ENCODE results near the gene EIF1B.

EIF1B gene

DNA sequence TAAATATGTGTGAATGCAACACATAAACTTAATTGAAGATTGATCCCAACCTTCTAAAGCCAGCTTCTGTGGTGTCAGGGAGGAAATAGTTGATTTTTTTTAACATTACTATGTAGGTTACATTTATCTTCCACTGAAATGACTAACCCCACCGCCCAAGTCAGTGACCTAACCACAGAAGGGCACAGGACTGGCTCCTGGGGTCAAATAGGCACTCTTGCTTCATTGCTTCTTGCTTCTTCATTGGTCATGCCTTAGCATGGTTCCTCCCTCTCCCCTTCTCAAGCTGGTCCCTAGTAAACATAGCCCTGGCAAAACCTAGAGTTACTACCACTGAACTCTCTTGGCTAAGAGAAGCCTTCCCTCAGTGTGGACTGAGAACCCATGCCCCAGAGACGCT lies 12.3 kb downstream of the EIF1B start:
- DNase-seq = no peak
- H3K27me3 Mint-ChIP-seq = no peaks in the 10 kb centered on the region
- no peak overlapping the region for H3K27ac Mint-ChIP-seq

DNA sequence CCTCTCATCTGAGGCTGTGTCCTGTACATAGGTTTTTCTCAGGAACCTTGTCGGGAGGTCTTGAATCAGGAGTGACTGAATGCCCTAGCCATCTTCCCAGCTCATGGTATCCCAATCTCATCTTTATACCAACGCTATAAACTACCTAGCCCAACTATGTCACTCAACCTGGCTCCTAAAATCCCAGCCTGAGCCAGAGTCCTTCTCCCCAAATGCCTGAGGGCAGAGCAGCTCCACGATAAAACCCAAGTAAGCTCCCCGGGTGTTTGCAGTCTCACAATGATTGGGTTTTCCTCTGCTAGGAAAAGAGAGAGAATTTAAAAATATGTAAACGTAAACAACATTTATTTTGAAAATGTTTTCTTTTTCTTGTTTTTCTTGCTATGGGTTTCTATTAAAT lies 14.4 kb downstream of the EIF1B start:
- Mint-ChIP-seq H3K4me1 (ENCODE audit: low read depth) (peaks cover 3% of the 10 kb centered on the region), H3K27ac (no peak overlapping the region)
- DNase-seq = no peak

More for the DNA sequence above, 12.3 kb downstream of the EIF1B start:
- no peaks in the 10 kb centered on the region for H3K36me3 Mint-ChIP-seq (ENCODE audit: low read depth)
- no peak overlapping the region for H3K4me3 Mint-ChIP-seq
- peaks cover 2% of the 10 kb centered on the region for H3K4me1 Mint-ChIP-seq (ENCODE audit: low read depth)
- H3K9me3 Mint-ChIP-seq = no peaks in the 10 kb centered on the region

DNA sequence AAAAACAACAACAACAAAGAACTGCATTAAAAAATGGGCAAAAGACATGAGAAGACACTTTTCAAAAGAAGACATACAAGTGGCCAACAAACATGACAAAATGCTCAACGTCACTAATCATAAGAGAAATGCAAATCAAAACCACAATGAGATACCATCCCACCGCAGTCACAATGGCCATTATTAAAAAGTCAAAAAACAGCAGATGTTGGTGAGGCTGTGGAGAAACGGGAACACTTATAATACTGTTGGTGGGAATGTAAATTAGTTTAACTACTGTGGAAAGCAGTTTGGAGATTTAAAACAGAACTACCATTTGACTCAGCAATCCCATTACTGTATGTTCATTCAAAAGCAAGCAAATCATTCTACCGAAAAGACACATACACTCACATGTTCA lies 15.1 kb downstream of the EIF1B start:
- no peaks in the 10 kb centered on the region for H3K27me3 Mint-ChIP-seq
- no peaks in the 10 kb centered on the region for H3K36me3 Mint-ChIP-seq (ENCODE audit: low read depth)
- no peak overlapping the region for H3K27ac Mint-ChIP-seq
- no peak for DNase-seq
- H3K4me1 Mint-ChIP-seq (ENCODE audit: low read depth) = peaks cover 3% of the 10 kb centered on the region
- H3K4me3 Mint-ChIP-seq = no peak overlapping the region
- H3K9me3 Mint-ChIP-seq = no peaks in the 10 kb centered on the region

More for the DNA sequence above, 14.4 kb downstream of the EIF1B start:
- Mint-ChIP-seq H3K9me3 (no peaks in the 10 kb centered on the region), H3K27me3 (no peaks in the 10 kb centered on the region), H3K4me3 (no peak overlapping the region), H3K36me3 (ENCODE audit: low read depth) (no peaks in the 10 kb centered on the region)

DNA sequence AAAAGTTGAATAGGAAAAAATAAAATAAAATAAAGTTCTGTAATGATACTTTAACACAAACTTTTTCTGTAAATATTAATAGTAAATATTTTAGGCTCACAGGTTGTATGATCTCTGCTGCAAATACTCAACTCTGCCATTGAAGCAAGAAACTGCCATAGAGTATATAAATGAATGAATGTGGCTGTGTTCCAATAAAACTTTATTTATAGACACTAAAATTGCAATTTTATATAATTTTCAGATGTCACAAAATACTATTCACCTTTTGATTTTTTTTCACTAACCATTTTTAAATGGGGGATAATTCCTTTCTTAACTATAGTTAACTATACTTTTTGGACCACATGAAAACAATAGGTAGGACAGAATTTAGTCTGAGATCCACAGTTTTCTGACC lies 16.0 kb downstream of the EIF1B start:
- no peak overlapping the region for H3K4me3 Mint-ChIP-seq

GRCh38 chr3:40328374-40328773 lies 18.9 kb downstream of the EIF1B start:
- DNase-seq = no peak
- no peaks in the 10 kb centered on the region for H3K9me3 Mint-ChIP-seq

More for the DNA sequence above, 16.0 kb downstream of the EIF1B start:
- H3K27ac Mint-ChIP-seq = no peak overlapping the region
- no peaks in the 10 kb centered on the region for H3K9me3 Mint-ChIP-seq
- H3K4me1 Mint-ChIP-seq (ENCODE audit: low read depth) = peaks cover 3% of the 10 kb centered on the region
- H3K27me3 Mint-ChIP-seq = no peaks in the 10 kb centered on the region
- no peaks in the 10 kb centered on the region for H3K36me3 Mint-ChIP-seq (ENCODE audit: low read depth)
- DNase-seq = no peak

DNA sequence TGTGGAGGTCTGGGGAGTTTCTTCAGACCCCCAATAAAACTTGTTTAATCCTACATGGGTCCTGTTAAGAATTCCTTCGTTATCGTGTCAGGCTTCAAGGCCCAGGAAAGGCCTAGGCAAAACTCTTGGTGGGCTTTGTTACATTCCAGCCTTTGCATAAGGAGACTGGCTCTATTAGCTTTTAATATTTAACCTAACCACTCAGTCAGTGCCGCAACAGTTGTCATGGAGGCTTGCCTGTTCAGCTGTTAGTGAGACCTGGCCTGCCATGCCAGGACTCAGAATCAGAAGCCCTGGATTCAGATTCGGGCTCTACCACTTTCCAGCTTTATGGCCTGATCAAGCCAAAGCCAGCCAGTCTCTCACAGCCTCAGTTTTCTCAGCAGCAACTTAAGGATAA lies 19.6 kb downstream of the EIF1B start:
- no peak for DNase-seq
- Mint-ChIP-seq H3K36me3 (ENCODE audit: low read depth) (no peaks in the 10 kb centered on the region), H3K4me3 (no peak overlapping the region), H3K9me3 (no peaks in the 10 kb centered on the region), H3K27me3 (no peaks in the 10 kb centered on the region), H3K4me1 (ENCODE audit: low read depth) (peaks cover 7% of the 10 kb centered on the region), H3K27ac (no peak overlapping the region)

More at GRCh38 chr3:40328374-40328773, 18.9 kb downstream of the EIF1B start:
- Mint-ChIP-seq H3K4me1 (ENCODE audit: low read depth) (peaks cover 3% of the 10 kb centered on the region), H3K36me3 (ENCODE audit: low read depth) (no peaks in the 10 kb centered on the region), H3K27me3 (no peaks in the 10 kb centered on the region), H3K4me3 (no peak overlapping the region), H3K27ac (no peak overlapping the region)

- no peaks in the 10 kb centered on the region for H3K9me3 Mint-ChIP-seq
- no peaks in the 10 kb centered on the region for H3K36me3 Mint-ChIP-seq (ENCODE audit: low read depth)
- H3K27me3 Mint-ChIP-seq = no peaks in the 10 kb centered on the region
- H3K4me1 Mint-ChIP-seq (ENCODE audit: low read depth) = peaks cover 23% of the 10 kb centered on the region
- no peak for DNase-seq
- H3K4me3 Mint-ChIP-seq = no peak overlapping the region
- no peak overlapping the region for H3K27ac Mint-ChIP-seq
Measured at GRCh38 chr3:40332684-40333083, 23.2 kb downstream of the EIF1B start.

DNA sequence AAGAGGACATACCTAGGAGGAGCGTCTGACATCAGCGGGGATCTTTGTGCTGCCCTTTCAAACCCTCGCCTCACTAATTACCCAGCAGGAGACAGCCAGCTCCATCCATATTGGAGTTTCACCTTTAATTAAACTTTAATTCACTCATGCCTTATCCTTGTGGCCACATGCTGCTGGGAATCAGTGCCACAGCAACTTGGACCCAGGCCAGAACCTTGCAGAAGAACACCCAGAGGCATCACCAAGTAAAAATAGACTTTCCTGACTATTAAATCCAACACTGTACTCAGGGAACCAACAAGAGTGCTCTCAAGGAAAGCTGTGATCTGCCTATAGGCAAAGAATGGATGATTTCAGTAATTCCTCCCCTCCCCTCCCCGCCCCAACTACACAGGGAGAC lies 23.9 kb downstream of the EIF1B start:
- H3K9me3 Mint-ChIP-seq = no peaks in the 10 kb centered on the region
- DNase-seq = no peak
- no peaks in the 10 kb centered on the region for H3K27me3 Mint-ChIP-seq
- no peaks in the 10 kb centered on the region for H3K36me3 Mint-ChIP-seq (ENCODE audit: low read depth)
- H3K4me1 Mint-ChIP-seq (ENCODE audit: low read depth) = peaks cover 28% of the 10 kb centered on the region
- H3K4me3 Mint-ChIP-seq = no peak overlapping the region
- no peak overlapping the region for H3K27ac Mint-ChIP-seq

- H3K4me1 Mint-ChIP-seq (ENCODE audit: low read depth) = peaks cover 31% of the 10 kb centered on the region
- no peaks in the 10 kb centered on the region for H3K9me3 Mint-ChIP-seq
- no peak for DNase-seq
- no peaks in the 10 kb centered on the region for H3K27me3 Mint-ChIP-seq
- H3K4me3 Mint-ChIP-seq = no peak overlapping the region
- H3K27ac Mint-ChIP-seq = no peak overlapping the region
- H3K36me3 Mint-ChIP-seq (ENCODE audit: low read depth) = no peaks in the 10 kb centered on the region
Measured at GRCh38 chr3:40333852-40334251, 24.3 kb downstream of the EIF1B start.

DNA sequence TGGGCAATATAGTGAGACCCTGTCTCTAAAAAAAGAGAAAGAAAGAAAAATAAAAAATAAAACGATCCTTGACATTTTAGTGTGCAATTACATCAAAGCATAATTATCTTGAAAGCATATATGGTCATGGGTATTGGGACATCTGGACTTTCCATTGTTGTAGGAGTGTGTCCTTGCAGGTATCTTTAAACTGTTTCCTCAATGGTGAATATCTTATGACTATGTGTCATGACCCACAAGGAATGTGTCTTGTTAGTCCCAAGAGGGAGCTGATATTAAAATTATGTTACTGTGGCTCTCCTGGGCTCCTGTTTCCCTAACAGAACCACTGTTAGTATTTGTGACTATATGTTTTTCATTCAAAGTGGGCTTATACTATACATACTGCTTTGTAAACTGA lies 26.6 kb downstream of the EIF1B start:
- DNase-seq = no peak
- H3K27me3 Mint-ChIP-seq = peaks cover 7% of the 10 kb centered on the region
- no peaks in the 10 kb centered on the region for H3K9me3 Mint-ChIP-seq
- H3K27ac Mint-ChIP-seq = no peak overlapping the region
- no peak overlapping the region for H3K4me3 Mint-ChIP-seq
- H3K36me3 Mint-ChIP-seq (ENCODE audit: low read depth) = no peaks in the 10 kb centered on the region
- H3K4me1 Mint-ChIP-seq (ENCODE audit: low read depth) = peaks cover 31% of the 10 kb centered on the region

DNA sequence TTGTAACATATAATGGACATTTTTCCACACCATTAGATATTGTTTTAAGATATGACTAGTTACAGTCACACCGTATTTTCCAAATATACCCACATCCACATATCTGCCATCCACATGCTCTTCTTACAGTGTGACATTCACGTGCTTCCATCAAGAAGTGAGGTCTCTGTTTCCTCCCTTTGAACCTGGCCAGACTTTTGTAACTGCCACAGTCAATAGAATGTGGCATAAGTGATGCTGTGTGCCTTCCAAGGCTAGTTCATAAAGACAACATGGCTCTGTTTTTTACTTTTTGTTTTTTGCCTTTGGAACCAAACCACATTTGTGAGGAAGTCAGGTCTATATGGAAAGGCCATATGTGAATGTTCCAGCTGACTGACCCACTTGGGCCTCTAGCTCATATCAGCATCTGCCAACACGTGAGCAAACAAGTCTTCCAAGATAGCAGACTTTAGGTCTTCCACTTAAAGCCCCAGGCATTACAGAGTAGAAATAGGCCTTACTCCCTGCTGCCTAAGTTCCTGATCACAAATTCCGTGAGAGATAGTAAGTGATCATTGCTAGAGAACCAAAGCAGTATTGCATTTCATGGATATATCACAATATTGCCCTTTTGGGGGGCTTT lies 27.1 kb downstream of the EIF1B start:
- H3K4me1 Mint-ChIP-seq (ENCODE audit: low read depth) = peaks cover 31% of the 10 kb centered on the region
- no peak for DNase-seq
- no peak overlapping the region for H3K4me3 Mint-ChIP-seq
- peak overlapping the region; percentile 39 for H3K27ac Mint-ChIP-seq
- peaks cover 7% of the 10 kb centered on the region for H3K27me3 Mint-ChIP-seq
- no peaks in the 10 kb centered on the region for H3K36me3 Mint-ChIP-seq (ENCODE audit: low read depth)
- H3K9me3 Mint-ChIP-seq = no peaks in the 10 kb centered on the region

GRCh38 chr3:40337136-40338108 lies 27.9 kb downstream of the EIF1B start:
- Mint-ChIP-seq H3K27me3 (peaks cover 7% of the 10 kb centered on the region), H3K9me3 (no peaks in the 10 kb centered on the region), H3K36me3 (ENCODE audit: low read depth) (no peaks in the 10 kb centered on the region), H3K27ac (peak overlapping the region; percentile 91), H3K4me3 (peak overlapping the region; percentile 49), H3K4me1 (ENCODE audit: low read depth) (peaks cover 31% of the 10 kb centered on the region)
- DNase-seq = peak; percentile 52

GRCh38 chr3:40339871-40340270 lies 30.4 kb downstream of the EIF1B start:
- H3K4me1 Mint-ChIP-seq (ENCODE audit: low read depth) = peaks cover 25% of the 10 kb centered on the region
- H3K36me3 Mint-ChIP-seq (ENCODE audit: low read depth) = no peaks in the 10 kb centered on the region
- H3K27ac Mint-ChIP-seq = no peak overlapping the region
- H3K27me3 Mint-ChIP-seq = peaks cover 7% of the 10 kb centered on the region
- H3K9me3 Mint-ChIP-seq = no peaks in the 10 kb centered on the region
- DNase-seq = no peak
- H3K4me3 Mint-ChIP-seq = no peak overlapping the region

GRCh38 chr3:40340541-40341170 lies 31.1 kb downstream of the EIF1B start:
- DNase-seq = no peak
- no peaks in the 10 kb centered on the region for H3K36me3 Mint-ChIP-seq (ENCODE audit: low read depth)
- H3K4me3 Mint-ChIP-seq = no peak overlapping the region
- peaks cover 25% of the 10 kb centered on the region for H3K4me1 Mint-ChIP-seq (ENCODE audit: low read depth)
- H3K27ac Mint-ChIP-seq = no peak overlapping the region
- H3K27me3 Mint-ChIP-seq = peaks cover 8% of the 10 kb centered on the region
- no peaks in the 10 kb centered on the region for H3K9me3 Mint-ChIP-seq

- Mint-ChIP-seq H3K36me3 (ENCODE audit: low read depth) (no peaks in the 10 kb centered on the region), H3K27ac (no peak overlapping the region), H3K4me1 (ENCODE audit: low read depth) (peaks cover 18% of the 10 kb centered on the region), H3K9me3 (no peaks in the 10 kb centered on the region), H3K4me3 (no peak overlapping the region), H3K27me3 (peaks cover 9% of the 10 kb centered on the region)
- DNase-seq = no peak
Measured at GRCh38 chr3:40341671-40342070, 32.2 kb downstream of the EIF1B start.

Data from activated T-cell treated with anti-CD3 and anti-CD28 coated beads, Interleukin-2, amount 50 U/mL, for 24 hours (primary cell).